Measurements from ENCODE around the gene SLC12A8.
A peak's percentile ranks its signal among the peaks of the same experiment; 100 is the strongest.

Gene SLC12A8

GRCh38 chr3:125151442-125151817 lies 61.1 kb downstream of the SLC12A8 start:
- DNase-seq: no peak

GRCh38 chr3:125150525-125151441 lies 61.8 kb downstream of the SLC12A8 start:
- DNase-seq: peak; percentile 1

GRCh38 chr3:125149462-125149861 lies 63.1 kb downstream of the SLC12A8 start:
- no peak for DNase-seq

- no peak for DNase-seq
These were observed 63.7 kb downstream of the SLC12A8 start for GRCh38 chr3:125148836-125149235.

- DNase-seq: no peak
These were observed 64.3 kb downstream of the SLC12A8 start for GRCh38 chr3:125148016-125148812.

DNA sequence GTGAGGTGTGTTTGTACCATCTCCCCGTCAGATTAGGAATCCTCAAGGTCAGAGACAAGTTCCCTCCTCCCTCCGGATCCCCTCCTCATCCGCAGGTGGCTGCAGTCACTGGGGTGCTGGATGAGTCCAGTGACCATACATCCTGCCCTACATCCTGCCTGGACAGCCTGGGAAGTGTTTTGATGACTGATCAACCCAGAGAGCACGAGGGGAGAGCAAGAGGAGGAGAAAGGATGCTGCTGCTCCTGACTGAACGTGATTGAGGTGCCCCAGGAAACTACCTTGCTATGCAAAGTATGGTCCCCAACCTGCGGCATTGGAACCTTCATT lies 65.1 kb downstream of the SLC12A8 start:
- DNase-seq: no peak

DNA sequence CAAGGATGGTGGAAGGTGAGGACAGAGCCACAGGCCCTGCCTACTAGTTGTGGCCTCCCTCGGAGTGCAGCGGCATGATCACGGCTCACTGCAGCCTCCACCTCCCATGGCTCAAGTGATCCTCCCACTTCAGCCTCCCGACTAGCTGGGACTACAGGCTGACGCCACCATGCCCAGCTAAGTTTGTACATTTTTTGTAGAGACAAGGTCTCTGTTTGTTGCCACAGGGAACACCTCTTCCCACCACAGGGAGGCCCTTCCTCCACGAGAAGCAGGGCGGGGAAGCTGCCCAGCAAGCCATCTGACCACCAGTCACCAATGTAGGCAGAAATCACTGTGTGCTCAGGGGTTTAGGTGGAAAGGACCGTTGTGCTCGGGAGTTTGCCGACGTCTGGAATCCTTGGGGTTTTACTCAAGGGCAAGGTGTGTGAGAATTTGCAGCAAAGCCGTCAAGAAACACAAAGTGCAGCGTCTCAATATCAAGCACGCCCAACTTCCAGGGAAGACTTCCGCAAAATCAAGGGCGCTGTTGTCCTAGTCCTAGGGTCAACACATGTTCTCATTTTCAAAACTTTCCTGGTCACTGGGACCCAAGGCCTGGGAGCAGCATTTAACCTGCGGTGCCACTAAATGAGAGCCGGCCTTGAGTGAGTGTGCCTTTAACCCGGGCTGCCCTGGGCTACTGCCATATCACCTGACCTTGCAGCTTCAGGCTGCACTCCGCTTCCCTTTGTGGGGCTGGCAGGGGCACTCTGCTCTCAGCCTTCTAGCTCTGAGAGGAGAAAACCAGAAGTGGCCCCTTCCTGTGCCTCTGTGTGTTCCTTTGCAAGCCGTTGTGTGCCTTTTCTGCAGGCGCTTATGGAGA lies 65.7 kb downstream of the SLC12A8 start:
- no peak for DNase-seq

DNA sequence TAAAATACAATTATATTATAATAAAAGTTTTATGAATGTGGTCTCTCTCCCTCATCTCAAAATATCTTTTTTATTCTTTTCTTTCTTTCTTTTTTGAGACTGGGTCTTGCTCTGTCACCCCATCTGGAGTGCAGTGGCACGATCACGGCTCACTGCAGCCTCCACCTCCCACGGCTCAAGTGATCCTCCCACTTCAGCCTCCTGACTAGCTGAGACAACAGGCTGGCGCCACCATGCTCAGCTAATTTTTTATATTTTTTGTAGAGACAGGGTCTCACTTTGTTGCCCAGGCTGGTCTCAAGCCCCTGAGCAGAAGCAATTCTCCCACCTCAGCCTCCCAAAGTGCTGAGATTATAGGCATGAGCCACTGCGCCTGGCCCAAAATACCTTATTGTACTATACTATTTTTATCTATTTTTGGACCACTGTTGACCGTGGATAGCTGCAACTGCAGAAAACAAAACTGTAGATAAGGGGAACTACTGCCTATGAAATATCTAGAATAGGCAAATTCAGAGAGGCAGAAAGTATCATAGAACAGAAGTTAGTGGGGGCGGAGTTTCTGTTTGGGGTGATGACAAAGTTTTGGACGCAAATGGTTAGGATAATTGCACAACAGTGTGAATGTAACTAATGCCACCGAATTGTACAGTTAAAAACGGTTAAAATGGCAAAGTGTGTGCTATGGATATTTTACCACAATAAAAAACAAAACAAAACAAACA lies 66.6 kb downstream of the SLC12A8 start:
- DNase-seq: no peak

- DNase-seq: no peak
These were observed 67.8 kb downstream of the SLC12A8 start for GRCh38 chr3:125144653-125145314.

- no peak for DNase-seq
These were observed 68.4 kb downstream of the SLC12A8 start for GRCh38 chr3:125143982-125144652.

- DNase-seq: no peak
These were observed 69.0 kb downstream of the SLC12A8 start for GRCh38 chr3:125143538-125143937.

DNA sequence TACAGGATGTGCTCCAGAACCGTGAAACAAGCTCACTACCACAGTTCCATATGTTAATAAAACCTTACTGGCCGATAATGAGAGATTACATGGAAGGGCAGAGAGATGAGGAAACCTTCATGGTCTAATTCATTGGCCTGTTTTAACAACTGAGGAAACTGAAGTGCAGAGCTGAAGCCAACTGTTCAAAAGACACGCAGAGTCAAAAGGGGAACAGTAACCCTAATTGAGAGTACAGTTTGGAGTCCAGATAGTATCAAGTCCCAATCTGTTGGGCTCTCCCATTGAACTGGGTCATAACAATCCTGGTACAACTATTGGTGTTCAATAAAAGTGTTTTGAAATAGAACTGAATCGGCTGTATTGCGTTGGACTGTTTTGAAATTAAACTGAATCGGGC lies 69.6 kb downstream of the SLC12A8 start:
- DNase-seq: no peak

GRCh38 chr3:125142420-125142778 lies 70.1 kb downstream of the SLC12A8 start:
- no peak for DNase-seq

- DNase-seq: no peak
These were observed 70.7 kb downstream of the SLC12A8 start for GRCh38 chr3:125141596-125142419.

GRCh38 chr3:125140818-125141595 lies 71.5 kb downstream of the SLC12A8 start:
- no peak for DNase-seq

GRCh38 chr3:125140011-125140817 lies 72.3 kb downstream of the SLC12A8 start:
- DNase-seq: no peak

GRCh38 chr3:125139386-125139785 lies 73.2 kb downstream of the SLC12A8 start:
- DNase-seq: no peak

DNA sequence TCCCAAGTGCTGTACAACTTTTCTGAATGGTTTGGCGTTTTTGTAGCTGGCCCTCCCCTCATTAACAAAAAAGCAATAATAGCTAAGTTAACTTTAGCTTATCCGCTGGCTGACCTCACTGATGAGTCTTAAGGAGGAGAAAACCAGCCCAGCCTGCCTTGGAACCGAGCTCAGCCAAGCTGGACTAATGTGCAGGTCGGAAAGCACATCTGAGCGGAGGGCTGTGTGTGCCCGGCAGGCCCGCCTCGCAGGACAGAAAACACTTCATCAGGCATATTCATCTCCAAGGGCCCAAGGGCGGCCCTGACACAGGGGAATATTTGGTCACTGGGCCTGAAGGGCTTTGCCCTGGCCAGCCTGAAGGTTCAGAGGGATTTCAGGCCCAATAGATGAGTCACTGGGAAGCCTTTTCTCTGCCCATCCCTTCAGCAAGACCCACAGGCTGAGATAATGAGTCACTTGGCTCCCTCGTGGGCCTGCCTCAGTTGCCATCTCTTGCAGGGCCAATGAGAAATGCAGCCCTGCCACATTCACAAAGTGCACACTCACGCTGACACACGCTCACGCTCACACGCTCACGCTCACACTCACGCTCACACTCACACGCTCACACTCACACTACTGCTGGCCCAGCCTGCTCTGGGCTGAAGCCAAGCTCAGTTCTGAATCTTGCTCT lies 75.1 kb downstream of the SLC12A8 start:
- no peak for DNase-seq
